CD14-positive monocyte (primary cell): ENCODE results near the gene ASTN2. TPM values are rescaled to one million over a fixed set of nuclear protein-coding genes. Genes with fewer than 3 reads are reported as not detected.

ENCODE experiments used
- DNase-seq, 3 donors: peaks; one replicate each; pipeline ENCODE4 v3.0.0-alpha.2; 2011 to 2022
- H2AFZ ChIP-seq: 2 replicates; pipeline ENCODE4 v1.6.0; 2012; ENCODE audit warnings: mild to moderate bottlenecking, low read depth, low read length, inconsistent platforms; ENCODE audit not compliant: insufficient read depth, poor library complexity, severe bottlenecking
- H3K27ac ChIP-seq, 2 donors: 1 replicate in 1 of 2; 2 replicates in 1 of 2; pipeline ENCODE4 v1.5.1; 2012 to 2013; ENCODE audit warnings: low read length in 2 of 2, control low read depth in 1 of 2, inconsistent platforms in 1 of 2, low read depth in 1 of 2, mild to moderate bottlenecking in 1 of 2
- H3K27me3 ChIP-seq, 2 donors: one replicate each; pipeline versions ENCODE4 v1.6.0 to v1.6.1; 2011 to 2013; ENCODE audit warnings: low read length in 2 of 2; ENCODE audit not compliant: control insufficient read depth in 2 of 2, insufficient read depth in 2 of 2
- H3K36me3 ChIP-seq, 2 donors: replicated peaks in 1 of 2; 1 replicate in 1 of 2; 2 replicates in 1 of 2; pipeline versions ENCODE4 v1.5.1 to v1.6.1; 2012 to 2013; ENCODE audit warnings: low read length in 2 of 2, control low read depth in 1 of 2, inconsistent platforms in 1 of 2, mild to moderate bottlenecking in 1 of 2; ENCODE audit not compliant: insufficient read depth in 2 of 2, control insufficient read depth in 1 of 2
- H3K4me1 ChIP-seq, 2 donors: 1 replicate in 1 of 2; 2 replicates in 1 of 2; pipeline versions ENCODE4 v1.5.1 to v1.6.1; 2012 to 2013; ENCODE audit warnings: low read length in 2 of 2, control low read depth in 1 of 2, inconsistent platforms in 1 of 2, mild to moderate bottlenecking in 1 of 2, moderate library complexity in 1 of 2; ENCODE audit not compliant: insufficient read depth in 2 of 2, control insufficient read depth in 1 of 2
- H3K4me2 ChIP-seq: replicated peaks from 2 replicates; pipeline ENCODE3; 2012; ENCODE audit warnings: low read length, moderate library complexity, mild to moderate bottlenecking; ENCODE audit not compliant: poor library complexity, severe bottlenecking; ENCODE audit errors: extremely low read depth
- H3K4me3 ChIP-seq, 3 experiments: fragments of 200-600 bp in 1 of 3; sonication (generic) in 1 of 3; replicated peaks in 1 of 3; 1 replicate in 2 of 3; 2 replicates in 1 of 3; pipeline ENCODE4 v1.5.1; 2011 to 2013; ENCODE audit warnings: low read length in 3 of 3, mild to moderate bottlenecking in 3 of 3, control low read depth in 2 of 3, low read depth in 2 of 3, inconsistent platforms in 1 of 3, moderate library complexity in 1 of 3
- H3K79me2 ChIP-seq: 2 replicates; pipeline ENCODE4 v1.6.0; 2012; ENCODE audit warnings: mild to moderate bottlenecking, control low read depth, inconsistent platforms, low read length, moderate library complexity; ENCODE audit not compliant: insufficient read depth
- H3K9ac ChIP-seq: 2 replicates; pipeline ENCODE4 v1.6.0; 2017; ENCODE audit warnings: low read length, mild to moderate bottlenecking; ENCODE audit not compliant: insufficient read depth, poor library complexity, severe bottlenecking
- H3K9me3 ChIP-seq, 2 donors: replicated peaks in 1 of 2; 1 replicate in 1 of 2; 2 replicates in 1 of 2; pipeline versions ENCODE4 v1.5.1 to v1.6.1; 2012 to 2013; ENCODE audit warnings: low read length in 2 of 2, control low read depth in 1 of 2; ENCODE audit not compliant: control insufficient read depth in 1 of 2, insufficient read depth in 1 of 2
- H4K20me1 ChIP-seq: 2 replicates; pipeline ENCODE4 v1.6.0; 2012; ENCODE audit warnings: mild to moderate bottlenecking, low read length, control low read depth, moderate library complexity; ENCODE audit not compliant: insufficient read depth
- H3K27ac Mint-ChIP-seq, 7 donors: one replicate each; pipeline ENCODE4 v1.8.0; 2020; ENCODE audit warnings: mild to moderate bottlenecking in 7 of 7, mixed read lengths in 7 of 7, moderate library complexity in 6 of 7, inconsistent platforms in 2 of 7
- H3K27me3 Mint-ChIP-seq, 3 donors: one replicate each; pipeline ENCODE4 v1.8.0; 2021 to 2022; ENCODE audit warnings: low read depth in 3 of 3, mild to moderate bottlenecking in 3 of 3, mixed read lengths in 3 of 3, moderate library complexity in 3 of 3, inconsistent platforms in 1 of 3
- H3K36me3 Mint-ChIP-seq, 2 donors: one replicate each; pipeline ENCODE4 v1.8.0; 2020; ENCODE audit warnings: mixed read lengths in 2 of 2, inconsistent platforms in 1 of 2, mild to moderate bottlenecking in 1 of 2
- H3K4me1 Mint-ChIP-seq: one replicate; pipeline ENCODE4 v1.8.0; 2020; ENCODE audit warnings: mild to moderate bottlenecking, mixed read lengths
- H3K4me3 Mint-ChIP-seq, 2 donors: one replicate each; pipeline ENCODE4 v1.8.0; 2020; ENCODE audit warnings: mild to moderate bottlenecking in 2 of 2, mixed read lengths in 2 of 2, moderate library complexity in 1 of 2
- H3K9me3 Mint-ChIP-seq, 7 donors: one replicate each; pipeline ENCODE4 v1.8.0; 2020 to 2022; ENCODE audit warnings: mixed read lengths in 7 of 7, mild to moderate bottlenecking in 6 of 7, moderate library complexity in 6 of 7, inconsistent platforms in 2 of 7
- WGBS: methylation state at CpG from one replicate; pipeline ENCODE4 v1.1.5; 2013; ENCODE audit warnings: missing lambda C conversion rate; ENCODE audit not compliant: insufficient coverage; 5-methylcytosine and 5-hydroxymethylcytosine counted together
- intact Hi-C, 2 donors: fragments of 100-400 bp; cut with micrococcal nuclease; formaldehyde crosslinking; loops; one replicate each; pipeline versions ENCODE4 v1.15.0 to v1.15.1; 2023
- polyA plus RNA-seq, 3 donors: library from polyadenylated mRNA; depleted of rRNA in 1 of 3; unstranded in 2 of 3; stranded (reverse) in 1 of 3; fragments of 300-500 nt in 2 of 3; fragments of >200 nt in 1 of 3; fragmentation: Illumina TruSeq in 2 of 3; gene quantifications; 1 replicate in 2 of 3; 2 replicates in 1 of 3; pipeline ENCODE4 v1.2.3, GENCODE V29; 2012 to 2021
- TF ChIP-seq, protein P1 (sequence below): fragments of 200-600 bp; IDR thresholded peaks from one replicate; pipeline ENCODE4 v1.8.0; 2022; ENCODE audit warnings: antibody characterized with exemption, mild to moderate bottlenecking

Gene ASTN2
- polyA plus RNA-seq, 3 donors, result not detected

DNA sequence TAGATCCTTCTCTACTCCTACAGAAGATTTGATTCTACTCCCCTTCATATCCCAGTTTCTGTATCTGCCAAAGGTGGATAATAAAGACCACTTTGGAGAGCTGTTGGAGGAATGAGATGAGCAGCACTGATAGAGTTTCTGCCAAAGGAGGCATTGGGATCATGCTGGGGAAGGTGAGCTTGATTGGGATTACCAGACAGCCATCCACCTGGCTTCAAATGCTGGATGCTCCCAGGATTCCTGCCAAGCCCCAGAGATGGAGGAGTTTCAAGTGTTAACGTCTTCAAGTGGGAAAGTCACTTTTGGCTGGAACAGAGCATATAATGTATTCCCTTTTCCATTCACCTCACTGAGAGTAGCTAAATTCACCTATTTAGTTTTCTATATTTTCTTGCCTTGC lies 379.3 kb downstream of the ASTN2 start:
- Histone ChIP-seq H3K4me3 (no peak overlapping the region), H4K20me1 (no peaks in the 10 kb centered on the region), H3K9me3 (no peaks in the 10 kb centered on the region), H3K9ac (no peak overlapping the region), H3K36me3 (no peaks in the 10 kb centered on the region), H3K4me1 (no peaks in the 10 kb centered on the region), H3K4me2 (no peak overlapping the region), H3K27me3 (no peaks in the 10 kb centered on the region), H2AFZ (no peak overlapping the region), H3K79me2 (no peaks in the 10 kb centered on the region), H3K27ac (no peak overlapping the region)
- TF ChIP-seq, protein P1, sequence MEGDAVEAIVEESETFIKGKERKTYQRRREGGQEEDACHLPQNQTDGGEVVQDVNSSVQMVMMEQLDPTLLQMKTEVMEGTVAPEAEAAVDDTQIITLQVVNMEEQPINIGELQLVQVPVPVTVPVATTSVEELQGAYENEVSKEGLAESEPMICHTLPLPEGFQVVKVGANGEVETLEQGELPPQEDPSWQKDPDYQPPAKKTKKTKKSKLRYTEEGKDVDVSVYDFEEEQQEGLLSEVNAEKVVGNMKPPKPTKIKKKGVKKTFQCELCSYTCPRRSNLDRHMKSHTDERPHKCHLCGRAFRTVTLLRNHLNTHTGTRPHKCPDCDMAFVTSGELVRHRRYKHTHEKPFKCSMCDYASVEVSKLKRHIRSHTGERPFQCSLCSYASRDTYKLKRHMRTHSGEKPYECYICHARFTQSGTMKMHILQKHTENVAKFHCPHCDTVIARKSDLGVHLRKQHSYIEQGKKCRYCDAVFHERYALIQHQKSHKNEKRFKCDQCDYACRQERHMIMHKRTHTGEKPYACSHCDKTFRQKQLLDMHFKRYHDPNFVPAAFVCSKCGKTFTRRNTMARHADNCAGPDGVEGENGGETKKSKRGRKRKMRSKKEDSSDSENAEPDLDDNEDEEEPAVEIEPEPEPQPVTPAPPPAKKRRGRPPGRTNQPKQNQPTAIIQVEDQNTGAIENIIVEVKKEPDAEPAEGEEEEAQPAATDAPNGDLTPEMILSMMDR, result no peak
- Mint-ChIP-seq H3K4me1 (no peaks in the 10 kb centered on the region), H3K36me3 (no peaks in the 10 kb centered on the region), H3K9me3 (peaks cover 0 to 8% (median 0%) of the 10 kb centered on the region in 7 donors), H3K27me3 (peaks cover 0 to 3% (median 2%) of the 10 kb centered on the region in 3 donors), H3K27ac (no peak overlapping the region), H3K4me3 (no peak overlapping the region)
- WGBS, result no CpG with 5 or more reads among the region's 1 CpG
- DNase-seq, result no peak
- intact Hi-C loops, result no loop called here

GRCh38 chr9:117034866-117035265 lies 380.0 kb downstream of the ASTN2 start:
- intact Hi-C loops, result no loop called here
- Histone ChIP-seq H3K4me1 (no peaks in the 10 kb centered on the region), H3K79me2 (no peaks in the 10 kb centered on the region), H4K20me1 (no peaks in the 10 kb centered on the region), H3K27me3 (no peaks in the 10 kb centered on the region), H3K9me3 (no peaks in the 10 kb centered on the region), H3K27ac (no peak overlapping the region), H3K4me3 (no peak overlapping the region), H2AFZ (no peak overlapping the region), H3K9ac (no peak overlapping the region), H3K4me2 (no peak overlapping the region), H3K36me3 (no peaks in the 10 kb centered on the region)
- Mint-ChIP-seq H3K27me3 (peaks cover 0 to 3% (median 2%) of the 10 kb centered on the region in 3 donors), H3K36me3 (no peaks in the 10 kb centered on the region), H3K9me3 (peaks cover 0 to 8% (median 0%) of the 10 kb centered on the region in 7 donors), H3K4me3 (no peak overlapping the region), H3K27ac (no peak overlapping the region), H3K4me1 (no peaks in the 10 kb centered on the region)
- no peak for DNase-seq
- TF ChIP-seq, protein P1, result no peak
- WGBS, result no CpG with 5 or more reads among the region's 2 CpGs
